B cell (primary cell): ENCODE data around the gene PIP5KL1. TPM values are rescaled to one million over a fixed set of nuclear protein-coding genes. Genes with fewer than 3 reads are reported as not detected.
A peak's percentile ranks its signal among the peaks of the same experiment; 100 is the strongest.

ENCODE experiments used
- ATAC-seq: fragments of 200-7000 bp; cut with Tn5 transposase; one replicate; pipeline ENCODE4 v1.10.0; 2021; ENCODE audit warnings: low read depth, mild to moderate bottlenecking, moderate number of reproducible peaks, moderate library complexity
- CTCF ChIA-PET: fragments of 350-600 bp; sonication (Branson Sonifier 250); formaldehyde crosslinking; loops from one replicate; lab custom pipeline; 2021; ENCODE audit warnings: antibody characterized with exemption, inconsistent platforms; lab: Charles Lee
- POLR2A ChIA-PET: fragments of 350-600 bp; sonication (Branson Sonifier 250); formaldehyde crosslinking; loops from one replicate; lab custom pipeline; 2021; ENCODE audit warnings: antibody characterized with exemption; lab: Charles Lee
- DNase-seq: peaks from one replicate; pipeline ENCODE4 v3.0.0; 2013
- H2AFZ ChIP-seq: 2 replicates; pipeline ENCODE4 v1.6.1; 2012; ENCODE audit warnings: mild to moderate bottlenecking, low read depth, low read length; ENCODE audit not compliant: insufficient read depth, poor library complexity, severe bottlenecking
- H3K27ac ChIP-seq, 2 donors: 1 replicate in 1 of 2; 2 replicates in 1 of 2; pipeline ENCODE4 v1.5.1; 2012 to 2013; ENCODE audit warnings: low read length in 2 of 2, mild to moderate bottlenecking in 2 of 2, moderate library complexity in 1 of 2
- H3K27me3 ChIP-seq, 4 experiments: fragments of 200-600 bp in 1 of 4; sonication (generic) in 1 of 4; replicated peaks in 1 of 4; 1 replicate in 2 of 4; 2 replicates in 2 of 4; pipeline versions ENCODE4 v1.6.1 to v1.7.0; 2013 to 2016; ENCODE audit warnings: low read length in 3 of 4, mild to moderate bottlenecking in 2 of 4, mixed read lengths in 1 of 4, moderate library complexity in 1 of 4; ENCODE audit not compliant: insufficient read depth in 4 of 4, control insufficient read depth in 3 of 4; ENCODE audit errors: control extremely low read depth in 1 of 4
- H3K36me3 ChIP-seq, 2 experiments: replicated peaks in 1 of 2; 1 replicate in 1 of 2; 2 replicates in 1 of 2; pipeline versions ENCODE4 v1.6.1 to v1.7.1; 2013; ENCODE audit warnings: low read length in 1 of 2; ENCODE audit not compliant: insufficient read depth in 2 of 2, control insufficient read depth in 1 of 2; ENCODE audit errors: control extremely low read depth in 1 of 2, extremely low read depth in 1 of 2
- H3K4me1 ChIP-seq, 2 donors: fragments of 200-600 bp in 1 of 2; sonication (generic) in 1 of 2; 1 replicate in 1 of 2; 2 replicates in 1 of 2; pipeline versions ENCODE4 v1.5.1 to v1.6.1; 2013 to 2017; ENCODE audit warnings: low read length in 2 of 2; ENCODE audit not compliant: control insufficient read depth in 2 of 2, insufficient read depth in 2 of 2
- H3K4me2 ChIP-seq: replicated peaks from 2 replicates; pipeline ENCODE3; 2012; ENCODE audit warnings: mild to moderate bottlenecking, low read depth, low read length; ENCODE audit not compliant: poor library complexity, severe bottlenecking
- H3K4me3 ChIP-seq, 5 experiments: fragments of 200-600 bp in 1 of 5; sonication (generic) in 1 of 5; 1 replicate in 3 of 5; 2 replicates in 2 of 5; pipeline versions ENCODE4 v1.5.1 to v1.7.0; 2011 to 2016; ENCODE audit warnings: low read length in 4 of 5, mild to moderate bottlenecking in 4 of 5, low read depth in 2 of 5, control low read depth in 1 of 5, moderate library complexity in 1 of 5; ENCODE audit not compliant: insufficient read depth in 1 of 5; ENCODE audit errors: control extremely low read depth in 1 of 5, extremely low read depth in 1 of 5
- H3K79me2 ChIP-seq: fragments of 200-600 bp; sonication (generic); one replicate; pipeline ENCODE4 v1.6.0; 2016; ENCODE audit warnings: low read length; ENCODE audit not compliant: control insufficient read depth, insufficient read depth
- H3K9ac ChIP-seq: fragments of 200-600 bp; sonication (generic); 2 replicates; pipeline ENCODE4 v1.6.1; 2017; ENCODE audit warnings: mild to moderate bottlenecking, low read length, moderate library complexity
- H3K9me3 ChIP-seq, 3 donors: one replicate each; pipeline versions ENCODE4 v1.6.1 to v1.7.1; 2013; ENCODE audit warnings: low read length in 2 of 3; ENCODE audit not compliant: control insufficient read depth in 2 of 3, insufficient read depth in 1 of 3; ENCODE audit errors: control extremely low read depth in 1 of 3
- H4K20me1 ChIP-seq: 2 replicates; pipeline ENCODE4 v1.6.0; 2012; ENCODE audit warnings: mild to moderate bottlenecking, low read length; ENCODE audit not compliant: insufficient read depth, control insufficient read depth, poor library complexity, severe bottlenecking
- H3K27ac Mint-ChIP-seq: one replicate; pipeline ENCODE4 v1.8.0; 2021; ENCODE audit warnings: mixed read lengths
- H3K27me3 Mint-ChIP-seq: one replicate; pipeline ENCODE4 v1.8.0; 2021; ENCODE audit warnings: mixed read lengths
- H3K4me1 Mint-ChIP-seq: one replicate; pipeline ENCODE4 v1.8.0; 2021; ENCODE audit warnings: mixed read lengths
- H3K4me3 Mint-ChIP-seq: one replicate; pipeline ENCODE4 v1.8.0; 2021; ENCODE audit warnings: mixed read lengths
- H3K9me3 Mint-ChIP-seq: one replicate; pipeline ENCODE4 v1.8.0; 2022; ENCODE audit warnings: mixed read lengths; ENCODE audit not compliant: insufficient read depth
- EZH2 ChIP-seq: IDR thresholded peaks from 2 replicates; pipeline ENCODE4 v1.6.1; 2012; ENCODE audit warnings: borderline replicate concordance, low read depth, mild to moderate bottlenecking, moderate library complexity, low read length; ENCODE audit not compliant: insufficient read depth, poor library complexity, severe bottlenecking
- WGBS: methylation state at CpG from one replicate; pipeline ENCODE4 v1.1.5; 2013; ENCODE audit warnings: missing lambda C conversion rate; ENCODE audit not compliant: insufficient coverage; 5-methylcytosine and 5-hydroxymethylcytosine counted together
- intact Hi-C: fragments of 100-400 bp; cut with micrococcal nuclease; formaldehyde crosslinking; loops from one replicate; pipeline ENCODE4 v1.10.0; 2022
- polyA plus RNA-seq: library from polyadenylated mRNA; depleted of rRNA; stranded (reverse); fragments of >200 nt; gene quantifications from 2 replicates; pipeline ENCODE4 v1.2.3, GENCODE V29; 2012
- total RNA-seq, 2 donors: library from RNA; stranded (reverse); fragments of 120-200 nt in 1 of 2; gene quantifications; 1 replicate in 1 of 2; 2 replicates in 1 of 2; pipeline versions ENCODE4 v1.2.3 to v1.2.4, GENCODE V29; 2013 to 2022
- TF ChIP-seq, protein P1 (sequence below): fragments of 200-600 bp; IDR thresholded peaks from one replicate; pipeline ENCODE4 v1.8.0; 2022; ENCODE audit warnings: antibody characterized with exemption, mild to moderate bottlenecking

Gene PIP5KL1
- total and polyA plus RNA-seq, 2 donors (not counting 1 experiment from before 2014, with no cell fraction given): 0.75 to 1.4 TPM

DNA sequence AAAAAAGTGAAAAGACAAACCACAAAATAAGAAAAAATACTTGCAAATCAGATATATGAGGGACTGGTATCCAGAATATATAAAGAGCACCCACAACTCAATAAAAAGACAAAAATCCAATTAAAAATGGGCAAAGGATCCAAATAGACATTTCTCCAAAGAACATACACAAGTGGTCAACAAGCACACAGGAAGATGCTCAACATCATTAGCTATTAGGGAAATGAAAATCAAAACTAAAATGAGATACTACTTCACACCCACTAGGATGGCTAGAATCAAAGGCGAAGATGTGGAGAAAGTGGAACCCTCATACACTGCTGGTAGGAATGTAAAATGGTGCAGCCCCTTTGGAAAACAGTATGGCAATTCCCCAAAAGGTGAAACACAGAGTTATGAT, 28.2 kb upstream of the PIP5KL1 start:
- Histone ChIP-seq H3K27ac (no peak overlapping the region), H4K20me1 (peaks cover 86% of the 10 kb centered on the region), H3K4me1 (peaks cover 22 to 53% of the 10 kb centered on the region in 2 donors), H3K9me3 (no peaks in the 10 kb centered on the region), H3K9ac (no peak overlapping the region), H3K4me2 (no peak overlapping the region), H3K4me3 (no peak overlapping the region), H3K27me3 (no peaks in the 10 kb centered on the region), H2AFZ (no peak overlapping the region), H3K36me3 (peaks cover 0 to 20% of the 10 kb centered on the region in 2 experiments), H3K79me2 (peaks cover 100% of the 10 kb centered on the region)
- ATAC-seq: no peak
- POLR2A ChIA-PET: interaction anchor here (0.7 to 1.3 kb wide), 2 partner anchors 12 to 76 kb away, joined by 3 read pairs; no protein-coding TSS in a partner anchor
- H3K27me3 Mint-ChIP-seq: no peaks in the 10 kb centered on the region
- H3K9me3 Mint-ChIP-seq: no peaks in the 10 kb centered on the region
- H3K27ac Mint-ChIP-seq: no peak overlapping the region
- WGBS: no CpG with 5 or more reads among the region's 1 CpG
- H3K4me3 Mint-ChIP-seq: no peak overlapping the region
- no peak for TF ChIP-seq EZH2
- TF ChIP-seq, protein P1, sequence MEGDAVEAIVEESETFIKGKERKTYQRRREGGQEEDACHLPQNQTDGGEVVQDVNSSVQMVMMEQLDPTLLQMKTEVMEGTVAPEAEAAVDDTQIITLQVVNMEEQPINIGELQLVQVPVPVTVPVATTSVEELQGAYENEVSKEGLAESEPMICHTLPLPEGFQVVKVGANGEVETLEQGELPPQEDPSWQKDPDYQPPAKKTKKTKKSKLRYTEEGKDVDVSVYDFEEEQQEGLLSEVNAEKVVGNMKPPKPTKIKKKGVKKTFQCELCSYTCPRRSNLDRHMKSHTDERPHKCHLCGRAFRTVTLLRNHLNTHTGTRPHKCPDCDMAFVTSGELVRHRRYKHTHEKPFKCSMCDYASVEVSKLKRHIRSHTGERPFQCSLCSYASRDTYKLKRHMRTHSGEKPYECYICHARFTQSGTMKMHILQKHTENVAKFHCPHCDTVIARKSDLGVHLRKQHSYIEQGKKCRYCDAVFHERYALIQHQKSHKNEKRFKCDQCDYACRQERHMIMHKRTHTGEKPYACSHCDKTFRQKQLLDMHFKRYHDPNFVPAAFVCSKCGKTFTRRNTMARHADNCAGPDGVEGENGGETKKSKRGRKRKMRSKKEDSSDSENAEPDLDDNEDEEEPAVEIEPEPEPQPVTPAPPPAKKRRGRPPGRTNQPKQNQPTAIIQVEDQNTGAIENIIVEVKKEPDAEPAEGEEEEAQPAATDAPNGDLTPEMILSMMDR: no peak
- no peak for DNase-seq
- CTCF ChIA-PET: interaction anchor here (1.0 to 12.8 kb wide), 4 partner anchors 15 to 159 kb away, joined by 4 to 251 read pairs (median 134); partner anchors contain the start of gene EEIG1
- intact Hi-C loops: loop anchor here (5.0 kb wide), 2 partner anchors 39 to 159 kb away; no protein-coding TSS in a partner anchor
- H3K4me1 Mint-ChIP-seq: peaks cover 74% of the 10 kb centered on the region

DNA sequence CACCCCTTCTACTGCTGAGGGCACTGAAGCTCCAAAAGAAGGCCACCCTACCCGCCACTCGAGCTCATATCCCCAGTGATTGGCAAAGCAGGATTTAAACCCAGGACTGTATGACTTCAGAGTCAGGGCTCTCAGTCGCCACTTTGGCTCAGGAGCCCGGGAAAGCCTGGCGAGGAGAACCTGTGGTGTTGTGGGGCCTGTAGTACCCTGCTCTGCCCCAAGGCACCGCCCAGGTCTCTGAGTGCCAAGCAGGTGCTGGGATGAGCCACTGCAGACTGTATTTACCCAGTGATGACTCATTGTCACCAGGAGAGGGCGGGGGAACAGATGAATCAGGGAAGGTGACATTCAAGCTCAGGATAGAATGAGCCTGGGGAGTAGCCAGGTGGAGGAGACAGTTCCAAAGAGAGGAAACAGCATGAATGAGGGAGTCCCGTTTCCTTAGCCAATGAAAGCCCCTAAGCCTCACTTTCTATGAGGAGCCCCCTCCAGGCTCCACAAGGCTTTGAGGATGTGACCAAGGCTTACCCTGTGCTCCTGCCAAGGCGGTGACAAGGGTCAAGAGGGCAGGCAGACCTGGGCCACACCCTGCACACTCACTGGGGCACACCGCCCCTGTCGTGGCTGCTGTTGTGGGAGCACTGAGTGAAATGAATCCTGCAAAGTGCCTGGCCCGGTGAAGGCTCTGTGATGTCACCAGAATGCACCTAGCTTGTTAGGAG, 24.9 kb upstream of the PIP5KL1 start:
- H3K4me2 ChIP-seq: peak overlapping the region; percentile 34
- H3K27ac Mint-ChIP-seq: peak overlapping the region; percentile 80
- peaks cover 86% of the 10 kb centered on the region for H4K20me1 ChIP-seq
- H3K27me3 Mint-ChIP-seq: no peaks in the 10 kb centered on the region
- H3K4me3 Mint-ChIP-seq: peak overlapping the region; percentile 16
- H3K79me2 ChIP-seq: peaks cover 97% of the 10 kb centered on the region
- no peak overlapping the region for H2AFZ ChIP-seq
- POLR2A ChIA-PET: interaction anchor here (0.9 to 2.0 kb wide), 7 partner anchors 10 to 79 kb away, joined by 3 to 14 read pairs (median 5); partner anchors contain the start of gene EEIG1
- H3K4me3 ChIP-seq: no peak overlapping the region
- TF ChIP-seq, protein P1: peak; percentile 63
- TF ChIP-seq EZH2: no peak
- no peak overlapping the region for H3K9ac ChIP-seq
- H3K9me3 Mint-ChIP-seq: no peaks in the 10 kb centered on the region
- CTCF ChIA-PET: interaction anchor here (0.5 to 12.8 kb wide), 25 partner anchors 8 to 823 kb away, joined by 3 to 251 read pairs (median 8); partner anchors contain the start of genes EEIG1, NAIF1 and SLC25A25
- 70% methylated on average over 10 of the region's 12 CpGs for WGBS
- peaks cover 8 to 30% of the 10 kb centered on the region in 2 donors for H3K4me1 ChIP-seq
- intact Hi-C loops: loop anchor here (1.0 to 5.0 kb wide), 5 partner anchors 15 to 162 kb away; no protein-coding TSS in a partner anchor
- no peaks in the 10 kb centered on the region for H3K27me3 ChIP-seq
- ATAC-seq (peak; percentile 97), DNase-seq (peak; percentile 77)
- no peaks in the 10 kb centered on the region for H3K9me3 ChIP-seq
- peaks cover 53% of the 10 kb centered on the region for H3K4me1 Mint-ChIP-seq
- H3K27ac ChIP-seq: peak overlapping the region in 1 of 2 donors; percentile 46
- peaks cover 0 to 10% of the 10 kb centered on the region in 2 experiments for H3K36me3 ChIP-seq
